Activated CD4-positive, alpha-beta T cell treated with anti-CD3 and anti-CD28 coated beads, Interleukin-2, amount 50 U/mL, for 1 hour (primary cell): Measurements from ENCODE around the gene KRT32.
"Not testable (repeated sequence)": the region's sequence is repeated elsewhere in the genome, so short reads cannot be mapped to it uniquely, and the experiment has no call there.

Source experiments
- DNase-seq: peaks from one replicate; pipeline ENCODE4 v3.0.0-alpha.2; 2020

Gene KRT32

DNA sequence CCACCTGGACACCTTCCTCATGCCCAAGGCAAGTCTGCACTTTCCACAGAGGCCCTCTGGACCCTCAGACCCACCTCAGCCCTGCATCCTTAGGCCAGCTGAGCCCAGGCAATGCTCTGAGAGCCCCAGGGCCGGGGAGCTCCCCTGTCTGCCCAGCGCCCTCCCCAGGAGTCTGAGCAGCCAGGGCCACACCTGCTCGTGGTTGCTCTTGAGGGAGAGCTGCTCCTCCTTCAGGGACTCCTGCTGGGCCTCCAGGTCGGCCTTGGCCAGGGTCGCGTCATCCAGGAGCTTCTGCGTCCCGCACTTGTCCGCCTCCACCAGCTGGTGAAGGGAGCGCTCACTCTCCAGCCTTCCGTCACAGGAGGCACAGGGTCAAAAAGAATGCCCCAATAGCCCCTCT is 44.6 kb downstream of the KRT32 start:
- not testable (repeated sequence) for DNase-seq

DNA sequence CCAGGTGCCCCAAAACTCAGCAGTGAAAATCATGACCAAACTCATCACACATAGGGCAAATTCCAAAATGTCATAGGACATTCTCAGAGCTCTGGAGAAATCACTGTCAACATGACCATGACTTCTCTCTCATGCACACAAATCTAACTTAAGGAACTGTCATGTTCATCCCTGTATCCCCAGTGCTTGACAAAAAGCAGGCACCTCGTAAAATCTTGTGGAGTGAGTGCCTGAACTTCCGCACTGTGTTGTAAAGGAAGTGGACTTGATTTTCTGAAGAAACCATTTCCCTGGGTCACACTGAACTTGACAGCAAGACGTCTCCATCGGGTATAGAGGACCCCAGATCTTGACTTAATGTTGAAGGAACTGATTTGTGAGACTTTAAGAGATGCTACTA is 45.6 kb downstream of the KRT32 start:
- DNase-seq, result no peak

DNA sequence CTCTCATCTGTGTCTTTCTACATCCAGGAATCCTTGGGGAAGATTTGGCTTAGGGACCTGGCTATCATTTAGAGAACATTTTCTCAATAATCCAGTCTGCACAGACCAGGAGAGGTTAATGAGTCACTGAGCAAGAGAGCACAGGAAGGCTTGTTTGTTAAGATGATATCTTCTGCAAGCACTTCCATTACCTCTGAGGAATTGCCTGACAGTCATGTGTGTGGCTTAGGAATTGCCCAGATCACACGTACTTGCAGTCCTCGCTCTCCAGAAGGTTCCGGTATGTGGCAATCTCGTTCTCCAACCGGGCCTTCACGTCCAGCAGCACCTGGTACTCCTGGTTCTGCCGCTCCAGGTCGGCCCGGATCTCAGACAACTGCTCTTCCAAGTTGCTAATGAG is 46.1 kb downstream of the KRT32 start:
- no peak for DNase-seq

DNA sequence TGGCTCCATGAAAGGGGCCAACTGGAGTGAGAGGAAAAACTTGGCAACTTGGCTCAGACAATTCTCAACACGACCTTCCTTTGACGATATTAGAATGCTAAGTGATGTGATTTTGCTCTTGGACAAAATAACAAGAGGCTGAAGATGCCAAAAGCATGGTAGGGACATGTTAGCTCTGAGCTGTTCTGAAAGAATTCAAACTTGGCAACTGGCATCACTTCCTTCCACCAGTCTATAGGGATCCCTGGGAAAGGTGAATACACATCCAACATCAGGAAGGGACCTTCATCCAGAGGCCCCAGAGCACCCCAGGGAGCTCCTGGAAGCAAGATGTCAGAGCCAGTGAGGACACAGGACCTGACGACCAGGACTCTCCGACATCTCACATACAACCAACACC is 47.1 kb downstream of the KRT32 start:
- no peak for DNase-seq

DNA sequence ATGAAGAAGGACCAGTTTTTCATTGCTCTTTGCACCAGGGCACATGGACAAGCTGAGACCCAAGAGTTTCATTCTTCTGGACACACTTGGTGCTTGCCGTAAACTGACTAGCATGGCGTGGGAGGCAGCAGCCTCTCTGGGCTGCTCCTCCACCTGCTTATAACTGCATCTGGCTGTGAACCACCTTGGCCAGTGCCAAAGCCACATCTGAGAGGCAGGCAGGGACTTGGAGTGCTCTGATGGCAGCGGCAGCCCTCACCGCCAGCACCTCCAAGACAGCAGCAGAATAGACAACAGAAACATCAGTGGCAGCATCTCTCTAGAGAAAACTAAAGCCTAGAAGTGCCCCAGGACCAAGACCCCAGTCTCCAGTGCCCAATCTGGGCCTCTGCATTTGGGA is 47.5 kb downstream of the KRT32 start:
- no peak for DNase-seq

DNA sequence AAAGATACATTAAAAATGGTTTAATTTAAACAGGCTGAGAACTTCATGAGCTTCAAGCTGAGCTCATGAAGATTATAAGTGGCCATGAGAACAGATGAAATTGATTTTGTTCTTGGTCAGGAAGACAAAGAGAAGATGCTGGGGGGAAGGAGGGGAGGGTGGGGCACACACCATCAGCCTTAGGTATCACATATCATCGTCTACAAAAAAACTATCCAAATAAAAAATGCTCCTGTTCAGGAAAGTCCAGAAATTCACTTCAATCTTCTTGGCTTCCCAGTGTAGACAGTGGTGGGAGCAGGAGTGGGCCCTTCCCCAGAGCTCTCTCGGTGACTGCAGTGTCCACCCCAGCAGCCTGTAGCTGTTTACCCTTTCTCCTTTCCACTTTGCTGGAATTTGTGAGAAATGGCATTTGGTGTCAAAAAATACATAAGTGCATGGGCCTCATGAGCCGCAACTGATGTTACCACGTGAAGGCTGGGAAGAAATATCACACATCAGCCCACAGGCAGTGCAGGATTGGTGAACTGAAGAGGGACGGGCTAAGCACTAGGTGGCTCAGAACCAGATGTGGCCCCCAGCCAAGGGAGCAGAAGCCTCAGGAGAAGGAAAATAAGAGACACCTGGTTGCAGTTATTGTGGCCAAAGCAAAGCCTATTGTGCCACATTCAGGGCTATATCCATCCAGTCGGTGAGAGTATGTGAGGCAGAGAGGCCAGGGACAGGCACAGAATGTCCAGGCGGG is 48.9 kb downstream of the KRT32 start:
- no peak for DNase-seq

DNA sequence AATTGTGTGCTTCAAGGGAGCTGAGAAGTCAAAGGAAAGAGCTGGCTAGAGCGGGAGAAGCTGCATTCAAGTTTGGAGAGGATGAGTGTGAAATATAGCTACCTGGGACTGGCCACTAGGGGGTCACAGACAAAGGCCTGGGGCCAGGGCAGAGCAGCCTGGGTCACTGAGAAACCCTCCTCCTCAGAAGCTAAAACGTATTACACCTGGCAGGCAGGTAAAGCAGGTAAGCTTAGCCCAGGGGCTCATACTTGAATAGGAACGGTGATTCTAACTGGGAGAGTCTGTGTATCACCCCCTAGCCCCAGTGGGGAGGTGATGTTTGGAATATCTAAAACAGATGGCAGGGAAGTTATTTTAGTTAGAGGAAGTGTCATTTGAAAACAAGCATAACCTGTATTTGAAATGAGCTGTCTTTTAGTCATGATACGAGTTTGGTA is 49.6 kb downstream of the KRT32 start:
- DNase-seq, result no peak

DNA sequence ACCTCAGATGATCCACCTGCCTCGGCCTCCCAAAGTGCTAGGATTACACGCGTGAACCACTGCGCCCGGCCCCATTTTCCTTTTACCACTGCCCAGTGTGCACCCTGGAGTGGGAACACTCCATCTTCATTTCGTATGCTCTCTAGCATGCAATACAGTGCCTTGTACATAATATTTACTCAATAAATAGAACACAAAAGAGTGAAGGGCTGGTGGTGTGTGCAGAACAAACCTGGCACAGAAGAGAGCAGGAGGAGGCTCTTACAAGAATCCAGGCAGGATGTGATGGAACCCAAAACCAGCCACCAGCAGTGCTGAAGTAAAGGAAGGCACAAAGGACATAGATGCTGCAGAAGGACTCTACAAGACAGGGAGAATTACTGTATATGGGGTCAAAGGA is 50.1 kb downstream of the KRT32 start:
- no peak for DNase-seq

DNA sequence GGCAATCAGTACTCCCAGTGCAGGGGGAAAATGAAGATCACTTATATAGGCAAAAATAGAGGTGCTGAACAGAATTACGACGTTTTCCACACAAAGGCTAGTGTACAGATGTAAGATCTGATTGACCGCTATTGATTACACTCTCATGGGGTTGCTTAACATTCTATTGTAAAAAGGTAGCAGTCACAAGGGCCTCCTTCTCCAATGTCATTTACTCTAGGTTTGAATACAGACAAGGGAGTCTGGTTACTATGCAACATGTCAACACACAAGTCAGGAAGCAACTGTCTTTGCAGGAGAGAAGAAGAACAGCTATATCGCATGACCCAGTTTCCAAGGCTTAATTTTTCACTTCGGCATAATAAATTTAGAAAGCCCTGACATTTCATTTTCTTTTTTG is 50.7 kb downstream of the KRT32 start:
- DNase-seq, result no peak

DNA sequence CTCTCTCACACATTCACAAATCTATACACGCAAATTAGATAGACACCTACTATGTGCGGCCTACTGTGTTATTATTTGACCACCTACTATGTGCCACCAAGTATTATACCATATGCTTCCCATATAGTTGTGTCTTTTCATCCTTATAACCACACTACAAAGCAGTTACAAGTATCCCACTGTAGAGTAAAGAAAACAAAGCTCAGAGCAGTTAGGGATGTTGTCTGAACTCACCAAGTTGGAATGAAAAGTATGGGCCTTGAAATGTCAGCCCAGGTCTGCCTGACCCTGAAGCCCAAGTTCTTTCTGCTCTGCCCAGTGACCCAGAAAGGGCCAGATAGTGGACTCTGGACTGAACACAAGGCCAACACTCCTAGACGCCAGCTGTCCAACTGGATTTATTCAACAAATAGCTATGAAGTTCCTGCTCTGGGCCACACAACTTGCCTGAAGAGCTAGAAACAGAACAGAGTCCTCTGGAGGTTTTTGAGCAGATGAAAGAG is 51.3 kb downstream of the KRT32 start:
- DNase-seq, result no peak

DNA sequence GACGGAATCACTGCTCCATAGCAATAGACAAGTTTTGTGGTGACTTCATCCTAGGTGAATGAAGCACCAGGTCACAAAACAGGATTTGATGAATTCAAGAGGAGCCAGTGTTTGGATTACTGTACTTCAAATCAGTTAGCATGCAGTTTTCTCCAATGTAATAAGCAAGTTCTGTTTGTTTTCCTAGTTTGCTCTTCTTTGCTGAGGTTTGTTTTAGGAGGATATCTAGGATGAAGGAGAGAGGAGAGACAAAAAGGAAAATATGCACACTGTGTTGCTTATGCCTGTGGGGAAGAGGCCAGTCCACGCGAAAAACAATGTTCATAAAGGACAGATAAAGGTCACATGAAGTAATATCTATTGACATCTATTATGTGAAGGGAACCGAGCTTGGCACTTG is 51.8 kb downstream of the KRT32 start:
- no peak for DNase-seq

DNA sequence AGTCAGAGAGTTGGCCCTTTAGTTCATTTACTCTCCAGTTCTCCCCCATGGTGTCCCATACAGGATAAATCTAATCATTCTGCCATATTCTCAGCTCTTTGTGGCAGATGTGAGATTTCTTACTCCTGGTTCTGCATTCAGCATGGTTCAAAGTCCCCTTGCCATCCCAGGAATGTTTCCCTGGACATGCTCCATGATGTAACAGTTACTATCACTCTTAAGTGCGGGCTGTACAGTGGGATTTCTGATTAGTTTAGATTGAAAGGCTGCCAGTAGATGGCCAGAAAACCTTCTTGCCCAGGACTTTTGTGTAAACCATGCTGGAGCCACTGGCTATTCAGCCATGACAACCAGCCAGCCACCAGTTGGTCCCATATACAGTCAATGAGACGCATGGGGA is 53.2 kb downstream of the KRT32 start:
- no peak for DNase-seq

DNA sequence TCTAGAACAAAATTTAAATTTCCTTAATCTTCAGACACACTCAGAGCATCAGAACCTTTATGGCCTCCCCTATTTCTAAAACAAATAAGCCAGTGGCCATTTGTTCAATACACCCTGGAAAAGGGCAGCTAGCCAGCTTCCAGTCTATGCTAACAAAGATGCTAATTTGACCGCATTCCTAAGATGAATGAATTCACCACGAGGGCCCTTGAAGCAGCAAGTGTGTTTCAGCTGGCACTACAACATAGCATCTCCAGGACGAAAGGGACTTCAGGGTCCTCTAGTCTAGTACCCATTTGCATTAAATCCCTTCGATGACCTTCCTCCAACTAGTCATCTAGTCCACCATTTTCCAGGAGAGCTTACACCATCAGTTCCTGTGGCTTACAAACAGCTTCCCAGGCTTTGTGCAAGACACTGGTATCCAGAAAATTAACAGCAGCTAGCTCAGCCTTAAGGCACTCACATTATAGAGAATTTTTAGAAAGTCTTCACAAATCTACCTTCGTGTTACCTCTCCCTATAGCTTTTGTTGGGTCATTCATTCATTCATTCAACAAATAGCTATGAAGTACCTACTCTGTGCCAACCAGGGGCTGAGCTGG is 53.7 kb downstream of the KRT32 start:
- no peak for DNase-seq

DNA sequence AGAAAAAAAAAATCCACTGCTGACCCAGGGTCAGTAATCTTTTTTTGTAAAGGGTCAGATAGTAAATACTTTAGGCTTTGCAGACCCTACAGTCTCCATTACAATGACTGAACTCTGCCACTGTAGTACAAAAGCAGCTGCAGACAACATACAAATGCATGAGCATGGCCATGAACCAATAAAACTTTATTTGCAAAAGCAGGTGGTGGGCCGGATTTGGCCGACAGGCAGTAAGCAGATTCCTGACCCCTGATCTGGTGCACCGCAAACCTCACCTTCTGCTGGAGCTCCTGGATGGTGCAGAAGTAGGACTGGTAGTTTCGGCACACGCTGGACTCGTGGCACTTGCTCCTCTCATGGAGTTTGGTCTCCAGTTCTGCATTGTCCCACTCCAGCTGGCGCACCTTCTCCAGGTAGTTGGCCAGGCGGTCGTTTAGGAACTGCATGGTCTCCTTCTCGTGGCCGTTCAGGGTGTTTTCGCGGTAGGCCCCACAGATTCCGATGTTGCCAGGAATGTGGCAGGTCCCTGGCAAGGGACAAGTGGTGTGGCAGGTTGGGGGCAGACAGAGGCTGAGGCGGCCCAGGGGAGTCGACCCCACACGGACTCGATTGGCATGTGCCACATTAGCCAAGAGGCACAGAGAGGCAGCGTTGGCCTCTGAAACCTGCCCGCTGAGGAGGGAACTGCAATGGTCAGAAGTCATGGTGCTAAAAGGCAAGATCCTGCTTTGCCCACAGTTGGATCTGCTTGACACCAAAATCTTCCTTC is 55.9 kb downstream of the KRT32 start:
- DNase-seq, result no peak
